Astrocyte (in vitro differentiated cells and primary cell): ENCODE measurements around the gene GABBR1. TPM values are rescaled to one million over a fixed set of nuclear protein-coding genes. Genes with fewer than 3 reads are reported as not detected.

ENCODE experiments used
- DNase-seq: peaks from one replicate; pipeline ENCODE4 v3.0.0-alpha.2; 2010; ENCODE audit warnings: low read depth
- FAIRE-seq: peaks from 2 replicates; lab custom pipeline; 2011; peaks lifted over from hg19 to GRCh38; lab: Jason Lieb, UNC
- H2AFZ ChIP-seq: 2 replicates; pipeline ENCODE4 v1.6.0; 2012; ENCODE audit warnings: low read depth, low read length, inconsistent platforms
- H3K27ac ChIP-seq: 2 replicates; pipeline ENCODE4 v1.5.1; 2011; ENCODE audit warnings: low read depth, low read length, inconsistent platforms
- H3K27me3 ChIP-seq: 2 replicates; pipeline ENCODE4 v1.6.0; 2011; ENCODE audit warnings: low read length, inconsistent platforms; ENCODE audit not compliant: insufficient read depth
- H3K36me3 ChIP-seq: 2 replicates; pipeline ENCODE4 v1.5.1; 2011; ENCODE audit warnings: low read length, inconsistent platforms; ENCODE audit not compliant: insufficient read depth
- H3K4me1 ChIP-seq: 2 replicates; pipeline ENCODE4 v1.5.1; 2011; ENCODE audit warnings: low read length, inconsistent platforms; ENCODE audit not compliant: insufficient read depth
- H3K4me2 ChIP-seq: 2 replicates; pipeline ENCODE4 v1.6.0; 2012; ENCODE audit warnings: low read length, inconsistent platforms
- H3K4me3 ChIP-seq: 2 replicates; pipeline ENCODE4 v1.5.1; 2011; ENCODE audit warnings: low read depth, mild to moderate bottlenecking, low read length, inconsistent platforms; ENCODE audit not compliant: insufficient read depth
- H3K79me2 ChIP-seq: 2 replicates; pipeline ENCODE4 v1.6.0; 2012; ENCODE audit warnings: mild to moderate bottlenecking, low read length, inconsistent platforms; ENCODE audit not compliant: insufficient read depth
- H3K9ac ChIP-seq: 2 replicates; pipeline ENCODE4 v1.6.0; 2012; ENCODE audit warnings: mild to moderate bottlenecking, low read length, inconsistent platforms
- H3K9me3 ChIP-seq: 2 replicates; pipeline ENCODE4 v1.5.1; 2012; ENCODE audit warnings: low read depth, mild to moderate bottlenecking, low read length, inconsistent platforms; ENCODE audit not compliant: insufficient read depth
- H4K20me1 ChIP-seq: 2 replicates; pipeline ENCODE4 v1.6.0; 2012; ENCODE audit warnings: low read length, inconsistent platforms; ENCODE audit not compliant: insufficient read depth
- H3K27ac Mint-ChIP-seq: one replicate; pipeline ENCODE4 v1.8.0; 2021; ENCODE audit warnings: mild to moderate bottlenecking, mixed read lengths; ENCODE audit not compliant: unreplicated experiment
- H3K27me3 Mint-ChIP-seq: one replicate; pipeline ENCODE4 v1.8.0; 2021; ENCODE audit warnings: low read depth, mixed read lengths; ENCODE audit not compliant: unreplicated experiment
- H3K36me3 Mint-ChIP-seq: one replicate; pipeline ENCODE4 v1.8.0; 2021; ENCODE audit warnings: low read depth, mixed read lengths; ENCODE audit not compliant: unreplicated experiment
- H3K4me1 Mint-ChIP-seq: one replicate; pipeline ENCODE4 v1.8.0; 2021; ENCODE audit warnings: low read depth, mixed read lengths; ENCODE audit not compliant: unreplicated experiment
- H3K4me3 Mint-ChIP-seq: one replicate; pipeline ENCODE4 v1.8.0; 2021; ENCODE audit warnings: mild to moderate bottlenecking, moderate library complexity, mixed read lengths; ENCODE audit not compliant: unreplicated experiment
- H3K9me3 Mint-ChIP-seq: one replicate; pipeline ENCODE4 v1.8.0; 2021; ENCODE audit warnings: mild to moderate bottlenecking, mixed read lengths; ENCODE audit not compliant: unreplicated experiment
- CTCF ChIP-seq: IDR thresholded peaks from 2 replicates; pipeline ENCODE4 v1.5.1; 2011; ENCODE audit warnings: low read depth, mild to moderate bottlenecking, inconsistent platforms, low read length, moderate library complexity; ENCODE audit not compliant: insufficient read depth
- EZH2 ChIP-seq: IDR thresholded peaks from 2 replicates; pipeline ENCODE4 v1.6.1; 2012; ENCODE audit warnings: mild to moderate bottlenecking, low read length, inconsistent platforms; ENCODE audit not compliant: insufficient read depth
- total RNA-seq: library from RNA; stranded (reverse); gene quantifications from 2 replicates; pipeline ENCODE4 v1.2.1, GENCODE V29; 2021

Gene GABBR1
- total RNA-seq, 1 donor from 2014 or later, result 66.3 TPM

- Histone ChIP-seq H4K20me1 (peaks cover 18% of the 10 kb centered on the region), H3K4me1 (peaks cover 32% of the 10 kb centered on the region), H3K79me2 (peaks cover 10% of the 10 kb centered on the region), H3K9me3 (no peaks in the 10 kb centered on the region), H3K36me3 (no peaks in the 10 kb centered on the region), H2AFZ (peak overlapping the region; percentile 91), H3K27me3 (no peaks in the 10 kb centered on the region), H3K4me2 (peak overlapping the region; percentile 100), H3K4me3 (peak overlapping the region; percentile 79), H3K27ac (peak overlapping the region; percentile 12), H3K9ac (peak overlapping the region; percentile 82)
- H3K4me3 Mint-ChIP-seq, result peak overlapping the region; percentile 86
- H3K36me3 Mint-ChIP-seq, result no peaks in the 10 kb centered on the region
- TF ChIP-seq EZH2 (no peak), CTCF (no peak)
- H3K27ac Mint-ChIP-seq, result peak overlapping the region; percentile 50
- H3K4me1 Mint-ChIP-seq, result peaks cover 25% of the 10 kb centered on the region
- peak; percentile 51 for DNase-seq
- no peaks in the 10 kb centered on the region for H3K9me3 Mint-ChIP-seq
- no peaks in the 10 kb centered on the region for H3K27me3 Mint-ChIP-seq
- no peak for FAIRE-seq
Measured at GRCh38 chr6:29631860-29632731, 887 bp downstream of the GABBR1 start.

GRCh38 chr6:29631209-29631810 is 1.7 kb downstream of the GABBR1 start:
- H3K4me1 ChIP-seq, result peaks cover 39% of the 10 kb centered on the region
- H4K20me1 ChIP-seq, result peaks cover 26% of the 10 kb centered on the region
- H3K27me3 ChIP-seq, result no peaks in the 10 kb centered on the region
- no peaks in the 10 kb centered on the region for H3K9me3 ChIP-seq
- H3K27me3 Mint-ChIP-seq, result no peaks in the 10 kb centered on the region
- H2AFZ ChIP-seq, result no peak overlapping the region
- H3K27ac ChIP-seq, result no peak overlapping the region
- H3K4me3 ChIP-seq, result peak overlapping the region; percentile 79
- peak; percentile 12 for DNase-seq
- TF ChIP-seq EZH2 (no peak), CTCF (no peak)
- peaks cover 32% of the 10 kb centered on the region for H3K4me1 Mint-ChIP-seq
- FAIRE-seq, result no peak
- H3K79me2 ChIP-seq, result peaks cover 15% of the 10 kb centered on the region
- no peaks in the 10 kb centered on the region for H3K9me3 Mint-ChIP-seq
- H3K4me2 ChIP-seq, result peak overlapping the region; percentile 100
- peak overlapping the region; percentile 82 for H3K9ac ChIP-seq
- H3K36me3 Mint-ChIP-seq, result no peaks in the 10 kb centered on the region
- peak overlapping the region; percentile 50 for H3K27ac Mint-ChIP-seq
- peak overlapping the region; percentile 86 for H3K4me3 Mint-ChIP-seq
- no peaks in the 10 kb centered on the region for H3K36me3 ChIP-seq

- H3K4me3 ChIP-seq, result no peak overlapping the region
- TF ChIP-seq CTCF (no peak), EZH2 (no peak)
- H2AFZ ChIP-seq, result no peak overlapping the region
- peaks cover 19% of the 10 kb centered on the region for H3K79me2 ChIP-seq
- no peak overlapping the region for H3K9ac ChIP-seq
- FAIRE-seq, result no peak
- no peak overlapping the region for H3K27ac Mint-ChIP-seq
- H3K27me3 Mint-ChIP-seq, result no peaks in the 10 kb centered on the region
- H3K4me1 ChIP-seq, result peaks cover 48% of the 10 kb centered on the region
- H3K36me3 ChIP-seq, result no peaks in the 10 kb centered on the region
- H3K27me3 ChIP-seq, result no peaks in the 10 kb centered on the region
- H4K20me1 ChIP-seq, result peaks cover 32% of the 10 kb centered on the region
- H3K27ac ChIP-seq, result no peak overlapping the region
- DNase-seq, result no peak
- H3K9me3 ChIP-seq, result no peaks in the 10 kb centered on the region
- no peaks in the 10 kb centered on the region for H3K9me3 Mint-ChIP-seq
- H3K4me3 Mint-ChIP-seq, result peak overlapping the region; percentile 86
- peaks cover 2% of the 10 kb centered on the region for H3K36me3 Mint-ChIP-seq
- peaks cover 42% of the 10 kb centered on the region for H3K4me1 Mint-ChIP-seq
- peak overlapping the region; percentile 100 for H3K4me2 ChIP-seq
Measured at GRCh38 chr6:29630315-29630714, 2.7 kb downstream of the GABBR1 start.
